Measurements from ENCODE around the gene UBAC2.
"Not testable (repeated sequence)": the region's sequence is repeated elsewhere in the genome, so short reads cannot be mapped to it uniquely, and the experiment has no call there.

The UBAC2 gene

GRCh38 chr13:99386495-99386894, 185.8 kb downstream of the UBAC2 start:
- no peaks in the 10 kb centered on the region for H3K27me3 ChIP-seq (ENCODE audit: control insufficient read depth in 1 of 2, insufficient read depth in 2 of 2, low read length in 2 of 2)
- H3K4me1 ChIP-seq (ENCODE audit: control insufficient read depth, insufficient read depth, low read length), result peaks cover 3% of the 10 kb centered on the region
- no peak overlapping the region for H3K27ac ChIP-seq (ENCODE audit: low read length)

GRCh38 chr13:99386911-99387788, 186.5 kb downstream of the UBAC2 start:
- Histone ChIP-seq H3K36me3 (ENCODE audit: control insufficient read depth in 2 of 2, insufficient read depth in 2 of 2, low read length in 2 of 2) (peaks cover 8 to 14% of the 10 kb centered on the region in 2 donors), H3K4me1 (ENCODE audit: control insufficient read depth, insufficient read depth, low read length) (peaks cover 3% of the 10 kb centered on the region), H3K4me3 (ENCODE audit: low read length in 2 of 2) (no peak overlapping the region), H3K9me3 (ENCODE audit: control insufficient read depth in 2 of 2, low read length in 2 of 2) (no peaks in the 10 kb centered on the region), H3K27me3 (ENCODE audit: control insufficient read depth in 1 of 2, insufficient read depth in 2 of 2, low read length in 2 of 2) (no peaks in the 10 kb centered on the region), H3K9ac (ENCODE audit: low read length in 2 of 2) (no peak overlapping the region), H3K27ac (ENCODE audit: low read length) (no peak overlapping the region)

More at GRCh38 chr13:99386495-99386894, 185.8 kb downstream of the UBAC2 start:
- Histone ChIP-seq H3K9me3 (ENCODE audit: control insufficient read depth in 2 of 2, low read length in 2 of 2) (no peaks in the 10 kb centered on the region), H3K9ac (ENCODE audit: low read length in 2 of 2) (no peak overlapping the region), H3K4me3 (ENCODE audit: low read length in 2 of 2) (no peak overlapping the region), H3K36me3 (ENCODE audit: control insufficient read depth in 2 of 2, insufficient read depth in 2 of 2, low read length in 2 of 2) (peaks cover 8 to 14% of the 10 kb centered on the region in 2 donors)

- Histone ChIP-seq H3K27me3 (ENCODE audit: control insufficient read depth in 1 of 2, insufficient read depth in 2 of 2, low read length in 2 of 2) (no peaks in the 10 kb centered on the region), H3K9me3 (ENCODE audit: control insufficient read depth in 2 of 2, low read length in 2 of 2) (no peaks in the 10 kb centered on the region), H3K9ac (ENCODE audit: low read length in 2 of 2) (no peak overlapping the region), H3K4me1 (ENCODE audit: control insufficient read depth, insufficient read depth, low read length) (no peaks in the 10 kb centered on the region), H3K27ac (ENCODE audit: low read length) (no peak overlapping the region), H3K4me3 (ENCODE audit: low read length in 2 of 2) (no peak overlapping the region), H3K36me3 (ENCODE audit: control insufficient read depth in 2 of 2, insufficient read depth in 2 of 2, low read length in 2 of 2) (peaks cover 8 to 14% of the 10 kb centered on the region in 2 donors)
These were observed 187.8 kb downstream of the UBAC2 start for GRCh38 chr13:99388334-99388923.

GRCh38 chr13:99389094-99389493, 188.4 kb downstream of the UBAC2 start:
- not testable (repeated sequence) for H3K9ac ChIP-seq (ENCODE audit: low read length in 2 of 2); H3K27ac ChIP-seq (ENCODE audit: low read length); H3K27me3 ChIP-seq (ENCODE audit: control insufficient read depth in 1 of 2, insufficient read depth in 2 of 2, low read length in 2 of 2); H3K4me3 ChIP-seq (ENCODE audit: low read length in 2 of 2); H3K4me1 ChIP-seq (ENCODE audit: control insufficient read depth, insufficient read depth, low read length); H3K9me3 ChIP-seq (ENCODE audit: control insufficient read depth in 2 of 2, low read length in 2 of 2)
- H3K36me3 ChIP-seq (ENCODE audit: control insufficient read depth in 2 of 2, insufficient read depth in 2 of 2, low read length in 2 of 2), result peaks cover 8 to 14% of the 10 kb centered on the region in 2 donors

DNA sequence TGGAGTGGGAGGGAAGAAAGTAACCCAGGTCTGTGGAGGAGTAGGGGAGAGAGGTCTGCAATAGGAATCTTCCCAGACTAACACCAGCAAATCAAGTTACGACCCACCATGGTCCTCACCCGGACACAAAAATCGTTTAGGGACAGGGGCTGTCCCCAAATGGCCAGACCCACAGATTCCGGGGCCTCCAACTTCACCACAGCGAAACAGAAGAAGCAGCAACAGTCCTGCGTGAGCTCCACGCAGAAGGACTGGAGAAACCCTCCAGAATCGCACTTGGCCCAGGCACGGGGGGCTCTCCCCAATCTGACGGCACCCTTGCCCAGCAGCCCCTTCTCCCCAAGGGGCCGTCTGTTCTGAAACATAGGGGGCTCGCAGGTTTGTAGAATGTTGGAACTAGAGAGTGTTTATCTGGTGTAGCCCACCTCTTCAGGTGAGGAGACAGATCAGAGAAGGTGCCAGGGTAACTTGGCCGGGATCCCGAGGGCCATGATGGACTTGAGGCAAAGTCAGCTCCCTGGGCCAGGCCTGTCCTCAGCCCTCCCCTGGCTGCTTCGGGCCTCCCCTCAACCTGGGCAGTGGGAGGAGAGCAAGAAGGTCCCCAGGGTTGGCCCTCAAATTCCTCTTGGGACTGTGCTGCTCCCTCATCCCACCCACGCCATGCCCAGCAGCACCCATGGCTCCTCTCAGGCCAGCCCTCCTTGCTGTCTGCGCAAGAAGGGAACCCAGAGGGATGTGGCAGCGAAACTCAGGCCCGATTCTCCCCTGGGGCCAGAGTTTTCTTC, 189.1 kb downstream of the UBAC2 start:
- Histone ChIP-seq H3K9me3 (ENCODE audit: control insufficient read depth in 2 of 2, low read length in 2 of 2) (no peaks in the 10 kb centered on the region), H3K27ac (ENCODE audit: low read length) (no peak overlapping the region), H3K4me1 (ENCODE audit: control insufficient read depth, insufficient read depth, low read length) (no peaks in the 10 kb centered on the region), H3K27me3 (ENCODE audit: control insufficient read depth in 1 of 2, insufficient read depth in 2 of 2, low read length in 2 of 2) (no peaks in the 10 kb centered on the region), H3K9ac (ENCODE audit: low read length in 2 of 2) (no peak overlapping the region), H3K4me3 (ENCODE audit: low read length in 2 of 2) (no peak overlapping the region), H3K36me3 (ENCODE audit: control insufficient read depth in 2 of 2, insufficient read depth in 2 of 2, low read length in 2 of 2) (peaks cover 8 to 14% of the 10 kb centered on the region in 2 donors)

- no peaks in the 10 kb centered on the region for H3K27me3 ChIP-seq (ENCODE audit: control insufficient read depth in 1 of 2, insufficient read depth in 2 of 2, low read length in 2 of 2)
- H3K36me3 ChIP-seq (ENCODE audit: control insufficient read depth in 2 of 2, insufficient read depth in 2 of 2, low read length in 2 of 2), result peaks cover 8 to 13% of the 10 kb centered on the region in 2 donors
- H3K4me1 ChIP-seq (ENCODE audit: control insufficient read depth, insufficient read depth, low read length), result no peaks in the 10 kb centered on the region
- no peak overlapping the region for H3K27ac ChIP-seq (ENCODE audit: low read length)
- H3K9me3 ChIP-seq (ENCODE audit: control insufficient read depth in 2 of 2, low read length in 2 of 2), result no peaks in the 10 kb centered on the region
- no peak overlapping the region for H3K4me3 ChIP-seq (ENCODE audit: low read length in 2 of 2)
- H3K9ac ChIP-seq (ENCODE audit: low read length in 2 of 2), result no peak overlapping the region
These were observed 189.9 kb downstream of the UBAC2 start for GRCh38 chr13:99390601-99391000.

DNA sequence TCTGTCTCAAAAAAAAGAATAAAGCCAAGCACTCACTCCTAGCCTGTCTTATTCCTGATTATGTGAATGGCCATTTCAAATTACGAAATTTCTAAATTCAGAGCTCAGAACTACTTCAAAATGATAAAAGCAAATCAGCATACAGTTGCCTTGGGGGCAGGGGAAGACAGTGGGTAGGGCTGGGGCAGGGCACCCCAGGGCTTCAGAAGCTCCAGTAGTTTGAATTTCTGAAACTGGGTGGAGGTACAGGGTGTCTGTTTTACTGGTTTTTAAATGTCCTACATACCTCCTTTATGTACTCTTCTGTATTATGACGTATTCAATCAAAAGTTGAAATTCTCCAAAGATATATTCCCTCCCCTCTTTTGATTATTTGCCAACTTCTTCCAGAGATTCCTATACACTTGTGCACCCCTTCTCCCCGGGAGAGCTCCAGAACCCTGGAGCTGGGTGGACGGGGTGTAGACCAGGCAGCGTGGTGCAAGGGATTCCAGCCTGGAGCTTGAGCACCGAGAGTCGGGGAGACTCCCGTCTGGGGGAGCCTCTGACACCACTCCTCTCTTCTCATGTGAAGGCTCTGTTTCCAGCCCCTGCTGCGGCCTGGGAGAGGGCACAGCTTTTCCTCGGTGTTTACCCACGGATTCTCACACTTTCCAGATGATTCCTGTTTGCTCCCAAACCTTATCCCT, 191.3 kb downstream of the UBAC2 start:
- H3K9me3 ChIP-seq (ENCODE audit: control insufficient read depth in 2 of 2, low read length in 2 of 2), result no peaks in the 10 kb centered on the region
- H3K27ac ChIP-seq (ENCODE audit: low read length), result no peak overlapping the region
- no peak overlapping the region for H3K4me3 ChIP-seq (ENCODE audit: low read length in 2 of 2)
- H3K4me1 ChIP-seq (ENCODE audit: control insufficient read depth, insufficient read depth, low read length), result no peaks in the 10 kb centered on the region
- H3K27me3 ChIP-seq (ENCODE audit: control insufficient read depth in 1 of 2, insufficient read depth in 2 of 2, low read length in 2 of 2), result no peaks in the 10 kb centered on the region
- H3K36me3 ChIP-seq (ENCODE audit: control insufficient read depth in 2 of 2, insufficient read depth in 2 of 2, low read length in 2 of 2), result peaks cover 0 to 3% of the 10 kb centered on the region in 2 donors
- H3K9ac ChIP-seq (ENCODE audit: low read length in 2 of 2), result no peak overlapping the region

DNA sequence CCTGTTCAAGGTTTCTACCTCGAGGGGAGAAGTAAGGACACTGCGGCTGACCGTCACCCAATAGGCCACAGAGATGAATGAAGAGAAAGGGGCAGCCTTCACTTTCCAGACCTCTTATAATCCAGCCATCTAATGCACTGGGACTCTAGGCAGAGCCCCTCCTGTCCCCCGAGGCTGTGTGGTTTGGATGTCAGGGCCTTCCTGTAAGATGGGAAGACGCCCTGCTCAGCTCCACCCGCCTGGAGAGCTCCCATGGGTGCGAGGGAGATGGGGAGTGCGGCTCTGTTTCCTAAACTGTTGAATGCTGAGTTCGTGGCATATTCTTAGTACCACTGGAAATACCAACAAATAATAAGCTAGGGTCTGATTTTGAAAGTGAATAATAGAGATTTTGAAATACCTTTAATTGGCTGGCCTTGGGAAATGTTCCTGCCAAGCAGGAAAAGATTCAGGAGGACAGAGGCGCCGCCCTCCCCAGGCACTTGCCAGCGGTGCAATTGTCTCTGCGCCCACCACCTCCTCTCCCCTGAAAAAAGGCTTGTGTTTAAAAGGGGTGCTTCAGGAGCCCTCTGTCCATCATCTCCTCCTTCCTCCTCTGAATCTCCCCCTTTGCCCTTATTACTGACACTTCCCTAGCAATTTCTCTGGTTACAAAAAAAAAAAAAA, 191.9 kb downstream of the UBAC2 start:
- Histone ChIP-seq H3K9ac (ENCODE audit: low read length in 2 of 2) (no peak overlapping the region), H3K4me3 (ENCODE audit: low read length in 2 of 2) (no peak overlapping the region), H3K27ac (ENCODE audit: low read length) (no peak overlapping the region)

GRCh38 chr13:99393391-99393790, 192.7 kb downstream of the UBAC2 start:
- not testable (repeated sequence) for H3K4me1 ChIP-seq (ENCODE audit: control insufficient read depth, insufficient read depth, low read length); H3K27me3 ChIP-seq (ENCODE audit: control insufficient read depth in 1 of 2, insufficient read depth in 2 of 2, low read length in 2 of 2); H3K27ac ChIP-seq (ENCODE audit: low read length); H3K36me3 ChIP-seq (ENCODE audit: control insufficient read depth in 2 of 2, insufficient read depth in 2 of 2, low read length in 2 of 2); H3K9me3 ChIP-seq (ENCODE audit: control insufficient read depth in 2 of 2, low read length in 2 of 2); H3K4me3 ChIP-seq (ENCODE audit: low read length in 2 of 2); H3K9ac ChIP-seq (ENCODE audit: low read length in 2 of 2)

More for the DNA sequence above, 191.9 kb downstream of the UBAC2 start:
- no peaks in the 10 kb centered on the region for H3K9me3 ChIP-seq (ENCODE audit: control insufficient read depth in 2 of 2, low read length in 2 of 2)
- no peaks in the 10 kb centered on the region for H3K4me1 ChIP-seq (ENCODE audit: control insufficient read depth, insufficient read depth, low read length)
- H3K36me3 ChIP-seq (ENCODE audit: control insufficient read depth in 2 of 2, insufficient read depth in 2 of 2, low read length in 2 of 2), result no peaks in the 10 kb centered on the region
- no peaks in the 10 kb centered on the region for H3K27me3 ChIP-seq (ENCODE audit: control insufficient read depth in 1 of 2, insufficient read depth in 2 of 2, low read length in 2 of 2)
